H9 (cell line): ENCODE results near the gene ESRP2. TPM values are rescaled to one million over a fixed set of nuclear protein-coding genes. Genes with fewer than 3 reads are reported as not detected.

ENCODE experiments used
- DNase-seq: peaks from one replicate; pipeline ENCODE4 v3.0.0-alpha.2; 2017
- H2AFZ ChIP-seq: one replicate; pipeline ENCODE4 v1.6.1; 2013; ENCODE audit warnings: mild to moderate bottlenecking, low read length, control low read depth, moderate library complexity
- H2AK5ac ChIP-seq: 2 replicates; pipeline ENCODE4 v1.6.1; 2013; ENCODE audit warnings: low read length, control low read depth, mixed read lengths; ENCODE audit not compliant: insufficient read length
- H2BK120ac ChIP-seq: one replicate; pipeline ENCODE4 v1.6.1; 2013; ENCODE audit warnings: low read depth, mild to moderate bottlenecking, low read length, control low read depth, inconsistent platforms; ENCODE audit not compliant: poor library complexity, severe bottlenecking
- H2BK12ac ChIP-seq: 2 replicates; pipeline ENCODE4 v1.6.1; 2013; ENCODE audit warnings: low read length, control low read depth, mixed read lengths, low read depth; ENCODE audit not compliant: insufficient read length
- H2BK15ac ChIP-seq: 2 replicates; pipeline ENCODE4 v1.6.1; 2013; ENCODE audit warnings: low read depth, low read length, control low read depth
- H2BK20ac ChIP-seq: one replicate; pipeline ENCODE4 v1.6.1; 2013; ENCODE audit warnings: low read depth, mild to moderate bottlenecking, low read length, control low read depth, inconsistent platforms; ENCODE audit not compliant: poor library complexity, severe bottlenecking
- H2BK5ac ChIP-seq: 2 replicates; pipeline ENCODE4 v1.6.1; 2013; ENCODE audit warnings: low read length, control low read depth, mixed read lengths; ENCODE audit not compliant: insufficient read length
- H3K14ac ChIP-seq: 2 replicates; pipeline ENCODE4 v1.6.1; 2013; ENCODE audit warnings: low read length, control low read depth; ENCODE audit not compliant: insufficient read depth
- H3K18ac ChIP-seq: 2 replicates; pipeline ENCODE4 v1.6.1; 2013; ENCODE audit warnings: low read depth, mild to moderate bottlenecking, mixed read lengths, low read length, control low read depth; ENCODE audit not compliant: insufficient read length
- H3K23ac ChIP-seq: 2 replicates; pipeline ENCODE4 v1.6.1; 2013; ENCODE audit warnings: low read length, control low read depth, mixed read lengths, low read depth; ENCODE audit not compliant: insufficient read length
- H3K23me2 ChIP-seq: 2 replicates; pipeline ENCODE4 v1.6.1; 2013; ENCODE audit warnings: low read depth, mild to moderate bottlenecking, mixed read lengths, low read length, control low read depth; ENCODE audit not compliant: insufficient read length, poor library complexity, severe bottlenecking
- H3K27ac ChIP-seq: 2 replicates; pipeline ENCODE4 v1.5.1; 2013; ENCODE audit warnings: low read length, control low read depth, mixed read lengths, low read depth; ENCODE audit not compliant: insufficient read length
- H3K27me3 ChIP-seq: 2 replicates; pipeline ENCODE4 v1.6.1; 2013; ENCODE audit warnings: low read length, control low read depth, inconsistent platforms; ENCODE audit not compliant: insufficient read depth
- H3K4ac ChIP-seq: 2 replicates; pipeline ENCODE4 v1.6.1; 2013; ENCODE audit warnings: low read depth, mild to moderate bottlenecking, control low read depth, inconsistent platforms, low read length, moderate library complexity
- H3K4me1 ChIP-seq: 2 replicates; pipeline ENCODE4 v1.6.1; 2013; ENCODE audit warnings: low read length, control low read depth, inconsistent platforms; ENCODE audit not compliant: insufficient read depth
- H3K4me2 ChIP-seq: 2 replicates; pipeline ENCODE4 v1.6.1; 2013; ENCODE audit warnings: low read length, control low read depth, mixed read lengths; ENCODE audit not compliant: insufficient read length, insufficient read depth
- H3K56ac ChIP-seq: 2 replicates; pipeline ENCODE4 v1.6.1; 2013; ENCODE audit warnings: low read depth, mild to moderate bottlenecking, mixed read lengths, low read length, control low read depth; ENCODE audit not compliant: insufficient read length
- H3K79me1 ChIP-seq: 2 replicates; pipeline ENCODE4 v1.6.1; 2013; ENCODE audit warnings: low read depth, mild to moderate bottlenecking, moderate library complexity, low read length, control low read depth, inconsistent platforms; ENCODE audit not compliant: insufficient read depth, poor library complexity, severe bottlenecking
- H3K79me2 ChIP-seq: 2 replicates; pipeline ENCODE4 v1.6.1; 2013; ENCODE audit warnings: low read length, control low read depth, inconsistent platforms; ENCODE audit not compliant: insufficient read depth
- H3K9ac ChIP-seq: 2 replicates; pipeline ENCODE4 v1.6.1; 2013; ENCODE audit warnings: low read length, control low read depth, mixed read lengths; ENCODE audit not compliant: insufficient read length; ENCODE audit errors: extremely low read depth
- H3K9me3 ChIP-seq: one replicate; pipeline ENCODE4 v1.6.1; 2013; ENCODE audit warnings: low read depth, low read length, inconsistent platforms; ENCODE audit not compliant: control insufficient read depth
- H3T11ph ChIP-seq: one replicate; pipeline ENCODE4 v1.6.1; 2013; ENCODE audit warnings: mild to moderate bottlenecking, low read length, control low read depth, inconsistent platforms
- H4K20me1 ChIP-seq: one replicate; pipeline ENCODE4 v1.6.1; 2013; ENCODE audit not compliant: control insufficient read depth, insufficient read length, insufficient read depth
- H4K5ac ChIP-seq: 2 replicates; pipeline ENCODE4 v1.6.1; 2013; ENCODE audit warnings: low read depth, mild to moderate bottlenecking, mixed read lengths, low read length, control low read depth; ENCODE audit not compliant: insufficient read length
- H4K8ac ChIP-seq: replicated peaks from 2 replicates; pipeline ENCODE4 v1.6.1; 2013; ENCODE audit warnings: low read length, control low read depth, mixed read lengths, low read depth; ENCODE audit not compliant: insufficient read length
- H4K91ac ChIP-seq: 2 replicates; pipeline ENCODE4 v1.6.1; 2013; ENCODE audit warnings: low read depth, mild to moderate bottlenecking, moderate library complexity, mixed read lengths, low read length, control low read depth; ENCODE audit not compliant: insufficient read length
- H3K27ac Mint-ChIP-seq, 3 experiments: 2 replicates in 2 of 3; 3 replicates in 1 of 3; pipeline ENCODE4 v1.8.0; 2020 to 2021; ENCODE audit warnings: mixed read lengths in 3 of 3, mild to moderate bottlenecking in 1 of 3, moderate library complexity in 1 of 3
- H3K27me3 Mint-ChIP-seq: 2 replicates; pipeline ENCODE4 v1.8.0; 2021; ENCODE audit warnings: low read depth, mild to moderate bottlenecking, moderate library complexity, mixed read lengths
- H3K36me3 Mint-ChIP-seq, 3 experiments: 2 replicates in 2 of 3; 3 replicates in 1 of 3; pipeline ENCODE4 v1.8.0; 2020 to 2021; ENCODE audit warnings: low read depth in 3 of 3, mixed read lengths in 3 of 3; ENCODE audit not compliant: insufficient read depth in 1 of 3
- H3K4me1 Mint-ChIP-seq, 2 experiments: 2 replicates each; pipeline ENCODE4 v1.8.0; 2020; ENCODE audit warnings: mixed read lengths in 2 of 2
- H3K4me3 Mint-ChIP-seq, 2 experiments: 2 replicates in 1 of 2; 3 replicates in 1 of 2; pipeline ENCODE4 v1.8.0; 2020 to 2021; ENCODE audit warnings: mild to moderate bottlenecking in 2 of 2, mixed read lengths in 2 of 2, moderate library complexity in 1 of 2
- H3K9me3 Mint-ChIP-seq, 2 experiments: 2 replicates in 1 of 2; 3 replicates in 1 of 2; pipeline ENCODE4 v1.8.0; 2020; ENCODE audit warnings: mild to moderate bottlenecking in 2 of 2, mixed read lengths in 2 of 2, moderate library complexity in 1 of 2
- CTCF ChIP-seq: fragments of 200-600 bp; sonication (generic); conservative IDR thresholded peaks from 3 replicates; pipeline ENCODE4 v1.8.0; 2021; ENCODE audit warnings: antibody characterized with exemption, mild to moderate bottlenecking
- WGBS: extraction: QIAGEN DNeasy Blood & Tissue Kit; methylation state at CpG from one replicate; pipeline ENCODE4 v1.1.7; 2013; ENCODE audit warnings: missing lambda C conversion rate, low lambda C conversion rate, mixed read lengths; ENCODE audit not compliant: insufficient read length; ENCODE audit errors: extremely low coverage; 5-methylcytosine and 5-hydroxymethylcytosine counted together
- total RNA-seq: library from RNA; stranded (reverse); gene quantifications from 2 replicates; pipeline ENCODE4 v1.2.1, GENCODE V29; 2021

The ESRP2 gene
- total RNA-seq, 1 experiment from 2014 or later = 59.5 TPM

GRCh38 chr16:68228652-68229051 lies 7.3 kb downstream of the ESRP2 start:
- no peak overlapping the region for H4K8ac ChIP-seq
- no peaks in the 10 kb centered on the region for H3K79me1 ChIP-seq
- DNase-seq = no peak
- Mint-ChIP-seq H3K4me1 (peaks cover 5 to 7% of the 10 kb centered on the region in 2 experiments), H3K27ac (peak overlapping the region in 2 of 3 experiments; percentile 28 to 87; a peak in 1 of 7 replicates), H3K9me3 (no peaks in the 10 kb centered on the region), H3K4me3 (no peak overlapping the region), H3K27me3 (no peaks in the 10 kb centered on the region), H3K36me3 (peaks cover 10 to 53% (median 45%) of the 10 kb centered on the region in 3 experiments; a peak in 6 of 7 replicates)
- no peak overlapping the region for H3K9ac ChIP-seq
- H4K20me1 ChIP-seq = no peaks in the 10 kb centered on the region
- H2AK5ac ChIP-seq = no peak overlapping the region
- H2BK12ac ChIP-seq = no peak overlapping the region
- H3K23ac ChIP-seq = no peak overlapping the region
- no peak for TF ChIP-seq CTCF
- no peak overlapping the region for H3K4ac ChIP-seq
- no peak overlapping the region for H2BK20ac ChIP-seq
- H3K14ac ChIP-seq = no peak overlapping the region
- H2AFZ ChIP-seq = no peak overlapping the region
- H3K79me2 ChIP-seq = no peaks in the 10 kb centered on the region; the same call in 1 of the 2 replicates
- no peak overlapping the region for H4K91ac ChIP-seq
- H3K4me2 ChIP-seq = no peak overlapping the region
- H3T11ph ChIP-seq = no peak overlapping the region
- no peaks in the 10 kb centered on the region for H3K27me3 ChIP-seq
- no CpG with 5 or more reads among the region's 3 CpGs for WGBS
- no peak overlapping the region for H2BK120ac ChIP-seq
- no peak overlapping the region for H2BK15ac ChIP-seq
- no peak overlapping the region for H2BK5ac ChIP-seq
- H3K56ac ChIP-seq = no peak overlapping the region
- H3K4me1 ChIP-seq = no peaks in the 10 kb centered on the region; the same call in 1 of the 2 replicates
- H3K18ac ChIP-seq = no peak overlapping the region
- no peak overlapping the region for H3K27ac ChIP-seq
- no peak overlapping the region for H4K5ac ChIP-seq
- H3K23me2 ChIP-seq = no peaks in the 10 kb centered on the region
- no peaks in the 10 kb centered on the region for H3K9me3 ChIP-seq
